ENCODE measurements around the gene ERC1.

The ERC1 gene

DNA sequence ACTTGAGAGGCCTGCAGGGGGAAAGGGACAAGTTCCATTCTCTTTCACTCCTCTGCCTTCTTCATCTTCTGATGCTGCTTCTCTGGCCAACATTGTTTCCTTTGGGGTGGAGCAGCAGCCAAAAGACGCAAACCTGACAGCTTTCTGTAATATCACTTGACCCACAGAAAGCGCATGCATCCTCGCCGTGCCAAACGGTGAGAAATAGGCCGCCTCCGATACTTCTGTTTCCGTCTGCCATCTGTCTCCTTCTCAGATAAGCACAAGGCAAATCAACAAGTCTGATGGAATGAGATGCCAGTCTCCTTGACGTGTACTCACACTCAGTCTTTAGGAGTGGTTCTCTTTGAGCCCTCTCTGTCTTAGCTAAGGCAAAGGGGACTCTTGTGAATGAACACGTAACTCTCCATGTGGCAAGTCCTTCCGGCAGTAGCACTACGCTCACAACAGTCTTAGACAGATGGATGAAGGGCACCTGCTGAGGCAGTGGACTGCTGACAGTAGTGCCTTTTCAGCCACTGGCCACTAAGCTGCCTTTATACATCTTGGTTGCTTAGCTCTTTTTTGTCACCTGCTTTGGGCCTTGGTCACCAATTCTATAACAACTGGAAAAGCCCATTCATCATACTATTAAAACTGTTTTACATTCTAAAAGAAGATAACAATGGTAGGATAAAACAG, 389.3 kb downstream of the ERC1 start:
- Mint-ChIP-seq H3K4me1 (no peaks in the 10 kb centered on the region), H3K27me3 (no peaks in the 10 kb centered on the region), H3K4me3 (no peak overlapping the region), H3K9me3 (no peaks in the 10 kb centered on the region), H3K36me3 (no peaks in the 10 kb centered on the region), H3K27ac (no peak overlapping the region)
- DNase-seq: no peak
- CTCF ChIA-PET: no interaction called here

- Mint-ChIP-seq H3K4me1 (no peaks in the 10 kb centered on the region), H3K4me3 (no peak overlapping the region), H3K36me3 (no peaks in the 10 kb centered on the region), H3K27ac (no peak overlapping the region), H3K9me3 (no peaks in the 10 kb centered on the region), H3K27me3 (no peaks in the 10 kb centered on the region)
- DNase-seq: no peak
- CTCF ChIA-PET: no interaction called here
Observed at GRCh38 chr12:1382151-1382550, 391.1 kb downstream of the ERC1 start.

DNA sequence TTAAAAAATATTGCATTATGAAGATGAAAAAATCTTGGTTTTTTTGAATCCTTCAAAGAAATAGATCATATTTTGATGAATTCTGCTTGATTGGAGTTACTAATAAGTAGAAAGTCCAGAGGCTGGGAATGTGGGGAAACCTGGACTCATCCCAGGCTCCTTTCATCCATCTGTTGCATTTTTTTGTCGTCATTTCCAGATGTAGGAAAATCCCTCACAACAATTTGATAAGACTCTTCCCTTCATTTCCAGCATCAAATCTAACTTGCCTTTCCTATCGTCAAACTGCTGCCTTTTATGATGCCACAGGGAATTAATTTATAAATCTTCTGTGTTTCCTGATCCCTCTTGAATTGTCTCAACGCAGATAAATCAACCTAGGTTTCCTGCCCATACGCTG, 391.8 kb downstream of the ERC1 start:
- H3K27ac Mint-ChIP-seq: no peak overlapping the region
- CTCF ChIA-PET: no interaction called here
- no peaks in the 10 kb centered on the region for H3K9me3 Mint-ChIP-seq
- H3K27me3 Mint-ChIP-seq: no peaks in the 10 kb centered on the region
- DNase-seq: no peak
- no peak overlapping the region for H3K4me3 Mint-ChIP-seq
- H3K36me3 Mint-ChIP-seq: no peaks in the 10 kb centered on the region
- H3K4me1 Mint-ChIP-seq: no peaks in the 10 kb centered on the region

DNA sequence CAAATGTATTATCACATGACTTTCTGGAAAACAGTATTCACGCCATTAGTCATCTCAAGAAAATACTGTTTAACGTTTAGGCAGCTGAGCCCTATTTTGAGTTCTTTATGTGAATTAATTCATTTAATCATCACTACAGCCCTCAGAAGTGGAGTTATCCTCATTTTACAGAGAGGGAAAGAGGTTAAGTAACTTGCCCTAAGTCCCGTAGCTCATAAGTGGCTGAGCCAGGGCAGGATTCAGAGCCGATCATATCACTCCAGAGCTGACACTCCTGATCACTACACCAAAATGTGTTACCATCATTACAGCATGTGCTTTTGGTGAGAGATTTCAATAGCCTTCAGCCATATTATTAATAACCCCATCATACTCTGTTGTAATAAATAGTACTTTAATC, 392.7 kb downstream of the ERC1 start:
- no peaks in the 10 kb centered on the region for H3K4me1 Mint-ChIP-seq
- H3K27ac Mint-ChIP-seq: no peak overlapping the region
- CTCF ChIA-PET: no interaction called here
- no peaks in the 10 kb centered on the region for H3K9me3 Mint-ChIP-seq
- no peaks in the 10 kb centered on the region for H3K36me3 Mint-ChIP-seq
- DNase-seq: no peak
- no peaks in the 10 kb centered on the region for H3K27me3 Mint-ChIP-seq
- H3K4me3 Mint-ChIP-seq: no peak overlapping the region

GRCh38 chr12:1384910-1385309, 393.9 kb downstream of the ERC1 start:
- CTCF ChIA-PET: no interaction called here
- no peak for DNase-seq
- H3K4me1 Mint-ChIP-seq: no peaks in the 10 kb centered on the region
- H3K36me3 Mint-ChIP-seq: no peaks in the 10 kb centered on the region
- no peaks in the 10 kb centered on the region for H3K9me3 Mint-ChIP-seq
- H3K27me3 Mint-ChIP-seq: no peaks in the 10 kb centered on the region
- H3K27ac Mint-ChIP-seq: no peak overlapping the region
- no peak overlapping the region for H3K4me3 Mint-ChIP-seq

DNA sequence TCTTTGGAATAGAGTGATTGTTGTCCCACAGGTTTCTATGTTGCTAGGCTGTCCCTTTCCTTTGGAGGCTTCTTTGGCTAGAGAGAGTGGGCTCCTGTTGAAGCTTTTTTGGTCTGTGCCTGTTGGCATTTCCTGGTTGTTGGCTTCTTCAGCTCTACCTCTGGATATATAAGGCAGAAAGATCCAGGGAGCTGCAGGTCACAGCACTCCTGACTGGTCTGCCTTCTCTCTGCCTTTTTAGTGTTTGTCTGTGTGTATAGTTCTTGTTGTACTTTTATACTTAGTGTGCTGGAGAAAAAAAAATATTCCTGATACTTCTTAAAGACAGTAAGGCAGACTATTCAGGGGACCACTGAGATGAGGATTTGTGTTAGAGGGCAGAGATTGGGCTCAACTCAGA, 400.7 kb downstream of the ERC1 start:
- H3K27me3 Mint-ChIP-seq: no peaks in the 10 kb centered on the region
- H3K9me3 Mint-ChIP-seq: peaks cover 6% of the 10 kb centered on the region
- H3K36me3 Mint-ChIP-seq: peaks cover 11% of the 10 kb centered on the region
- H3K4me3 Mint-ChIP-seq: no peak overlapping the region
- CTCF ChIA-PET: no interaction called here
- no peak overlapping the region for H3K27ac Mint-ChIP-seq
- H3K4me1 Mint-ChIP-seq: no peaks in the 10 kb centered on the region
- DNase-seq: no peak

DNA sequence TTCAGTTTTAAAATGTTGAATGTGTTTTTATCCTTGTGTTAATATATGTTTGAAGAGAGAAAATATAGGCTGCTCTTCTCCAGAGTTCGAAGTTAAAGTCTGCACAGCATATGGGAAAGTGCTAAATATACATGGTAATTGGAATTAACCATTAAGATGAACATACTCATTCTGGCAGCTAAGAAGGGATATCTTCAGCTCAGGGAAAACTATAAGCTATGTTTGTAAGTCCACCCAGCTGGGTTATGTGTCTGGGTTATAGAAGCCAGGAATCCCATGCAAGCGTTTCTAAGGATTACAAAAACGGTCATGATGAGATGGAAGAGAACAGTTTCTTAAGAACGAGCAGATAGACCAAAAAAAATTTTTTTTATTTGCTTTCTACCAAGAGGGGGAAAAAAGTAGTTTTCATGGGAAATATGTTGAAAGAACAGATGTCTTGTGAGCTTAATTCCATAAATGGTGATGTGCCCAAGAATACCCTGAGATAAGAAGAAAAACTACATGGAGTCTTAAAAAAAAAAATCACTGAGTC, 404.5 kb downstream of the ERC1 start:
- peaks cover 11% of the 10 kb centered on the region for H3K36me3 Mint-ChIP-seq
- H3K27me3 Mint-ChIP-seq: no peaks in the 10 kb centered on the region
- H3K27ac Mint-ChIP-seq: no peak overlapping the region
- H3K4me3 Mint-ChIP-seq: no peak overlapping the region
- peaks cover 6% of the 10 kb centered on the region for H3K9me3 Mint-ChIP-seq
- H3K4me1 Mint-ChIP-seq: no peaks in the 10 kb centered on the region
- no peak for DNase-seq
- CTCF ChIA-PET: no interaction called here

GRCh38 chr12:1398673-1399072, 407.6 kb downstream of the ERC1 start:
- DNase-seq: no peak
- Mint-ChIP-seq H3K4me1 (no peaks in the 10 kb centered on the region), H3K9me3 (no peaks in the 10 kb centered on the region), H3K27ac (no peak overlapping the region), H3K4me3 (no peak overlapping the region), H3K27me3 (no peaks in the 10 kb centered on the region), H3K36me3 (peaks cover 4% of the 10 kb centered on the region)
- CTCF ChIA-PET: no interaction called here

DNA sequence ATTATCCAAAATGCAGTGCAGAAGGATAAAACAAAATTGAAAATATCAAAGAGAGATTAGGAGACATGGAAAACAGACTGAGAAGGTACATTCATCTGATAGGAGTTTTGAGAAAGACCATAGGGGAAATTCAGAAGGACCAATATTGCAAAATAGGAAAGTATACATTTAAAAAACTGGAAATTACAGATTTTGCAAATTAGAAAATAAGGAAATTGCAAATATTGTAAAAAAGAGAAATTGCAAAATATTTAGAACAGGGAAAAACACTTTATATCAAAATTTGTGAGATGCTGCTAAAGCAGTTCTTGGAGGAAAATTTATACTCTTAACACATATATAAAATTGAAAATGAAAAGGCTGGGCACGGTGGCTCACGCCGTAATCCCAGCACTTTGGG, 410.9 kb downstream of the ERC1 start:
- no peak overlapping the region for H3K4me3 Mint-ChIP-seq
- DNase-seq: no peak

DNA sequence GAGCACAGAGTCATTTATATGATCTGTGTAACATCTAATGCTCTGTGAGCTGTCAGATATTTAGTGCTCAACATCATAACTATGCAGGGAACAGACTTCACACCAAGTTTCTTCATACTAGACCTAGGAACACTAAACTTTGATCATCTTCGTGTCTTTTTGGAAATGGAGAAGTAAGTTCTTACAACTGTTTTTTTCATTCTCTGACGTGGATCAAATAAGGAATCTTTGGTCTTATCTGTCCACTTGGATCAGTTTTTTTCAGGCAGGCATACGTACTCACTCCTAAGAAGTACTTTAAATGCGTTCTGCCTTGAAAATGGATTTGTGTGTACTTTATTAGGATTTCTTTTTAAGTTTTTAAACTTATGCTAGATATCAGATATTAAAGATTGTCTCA, 412.4 kb downstream of the ERC1 start:
- Mint-ChIP-seq H3K27ac (no peak overlapping the region), H3K27me3 (no peaks in the 10 kb centered on the region), H3K4me3 (no peak overlapping the region), H3K9me3 (no peaks in the 10 kb centered on the region), H3K36me3 (no peaks in the 10 kb centered on the region), H3K4me1 (no peaks in the 10 kb centered on the region)
- CTCF ChIA-PET: no interaction called here
- no peak for DNase-seq

More for the DNA sequence above, 410.9 kb downstream of the ERC1 start:
- Mint-ChIP-seq H3K4me1 (no peaks in the 10 kb centered on the region), H3K27me3 (no peaks in the 10 kb centered on the region), H3K9me3 (no peaks in the 10 kb centered on the region), H3K27ac (no peak overlapping the region), H3K36me3 (no peaks in the 10 kb centered on the region)
- CTCF ChIA-PET: no interaction called here

DNA sequence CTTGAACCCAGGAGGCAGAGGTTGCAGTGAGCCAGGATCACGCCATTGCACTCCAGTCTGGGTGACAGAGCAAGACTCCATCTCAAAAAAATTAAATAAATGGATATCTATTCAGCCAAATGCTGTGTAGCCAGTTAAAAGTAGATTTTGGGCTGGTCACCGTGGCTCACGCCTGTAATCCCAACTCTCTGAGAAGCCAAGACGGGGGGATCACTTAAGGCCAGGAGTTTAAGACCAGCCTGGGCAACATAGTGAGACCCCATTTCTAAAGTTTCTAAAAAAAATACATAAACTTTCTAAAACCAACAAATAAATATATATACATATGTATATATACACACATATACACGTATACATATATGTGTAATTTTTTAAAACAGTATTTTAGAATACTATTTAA, 414.6 kb downstream of the ERC1 start:
- H3K27me3 Mint-ChIP-seq: no peaks in the 10 kb centered on the region
- CTCF ChIA-PET: no interaction called here
- no peaks in the 10 kb centered on the region for H3K4me1 Mint-ChIP-seq
- no peak overlapping the region for H3K27ac Mint-ChIP-seq
- DNase-seq: no peak
- no peaks in the 10 kb centered on the region for H3K9me3 Mint-ChIP-seq
- no peak overlapping the region for H3K4me3 Mint-ChIP-seq
- H3K36me3 Mint-ChIP-seq: peaks cover 6% of the 10 kb centered on the region

GRCh38 chr12:1410794-1411193, 419.8 kb downstream of the ERC1 start:
- no peak overlapping the region for H3K27ac Mint-ChIP-seq
- CTCF ChIA-PET: no interaction called here
- no peaks in the 10 kb centered on the region for H3K9me3 Mint-ChIP-seq
- no peaks in the 10 kb centered on the region for H3K27me3 Mint-ChIP-seq
- H3K36me3 Mint-ChIP-seq: peaks cover 6% of the 10 kb centered on the region
- no peaks in the 10 kb centered on the region for H3K4me1 Mint-ChIP-seq
- no peak overlapping the region for H3K4me3 Mint-ChIP-seq
- DNase-seq: no peak

- no peaks in the 10 kb centered on the region for H3K4me1 Mint-ChIP-seq
- H3K27me3 Mint-ChIP-seq: no peaks in the 10 kb centered on the region
- no peak overlapping the region for H3K4me3 Mint-ChIP-seq
- H3K27ac Mint-ChIP-seq: no peak overlapping the region
- H3K9me3 Mint-ChIP-seq: no peaks in the 10 kb centered on the region
- no peak for DNase-seq
- H3K36me3 Mint-ChIP-seq: peaks cover 3% of the 10 kb centered on the region
- CTCF ChIA-PET: interaction anchor here (0.5 kb wide), 1 partner anchor 984 kb away, joined by 3 read pairs; no protein-coding TSS in a partner anchor
Observed at GRCh38 chr12:1413930-1414329, 422.9 kb downstream of the ERC1 start.

DNA sequence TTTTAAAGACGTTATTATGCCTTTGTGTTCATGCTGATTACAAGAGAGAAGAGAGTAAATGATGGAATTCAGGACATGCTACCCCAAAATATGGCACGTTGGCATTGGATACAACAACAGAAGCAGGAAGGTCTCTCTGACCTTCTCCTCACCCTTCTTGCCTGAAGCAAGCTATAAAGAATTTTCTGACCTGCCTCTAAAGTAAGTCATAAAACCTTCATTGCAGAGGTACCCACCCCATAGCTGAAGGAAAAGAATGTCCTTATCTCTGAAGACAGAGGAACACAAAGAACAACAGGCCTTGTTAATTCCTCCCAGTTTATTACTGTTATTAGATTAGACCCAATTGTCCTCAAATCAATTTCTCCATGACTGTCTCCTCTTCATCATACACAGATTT, 427.1 kb downstream of the ERC1 start:
- peaks cover 10% of the 10 kb centered on the region for H3K36me3 Mint-ChIP-seq
- CTCF ChIA-PET: no interaction called here
- no peak overlapping the region for H3K27ac Mint-ChIP-seq
- DNase-seq: no peak
- no peaks in the 10 kb centered on the region for H3K27me3 Mint-ChIP-seq
- no peak overlapping the region for H3K4me3 Mint-ChIP-seq
- peaks cover 2% of the 10 kb centered on the region for H3K4me1 Mint-ChIP-seq
- H3K9me3 Mint-ChIP-seq: peaks cover 13% of the 10 kb centered on the region

DNA sequence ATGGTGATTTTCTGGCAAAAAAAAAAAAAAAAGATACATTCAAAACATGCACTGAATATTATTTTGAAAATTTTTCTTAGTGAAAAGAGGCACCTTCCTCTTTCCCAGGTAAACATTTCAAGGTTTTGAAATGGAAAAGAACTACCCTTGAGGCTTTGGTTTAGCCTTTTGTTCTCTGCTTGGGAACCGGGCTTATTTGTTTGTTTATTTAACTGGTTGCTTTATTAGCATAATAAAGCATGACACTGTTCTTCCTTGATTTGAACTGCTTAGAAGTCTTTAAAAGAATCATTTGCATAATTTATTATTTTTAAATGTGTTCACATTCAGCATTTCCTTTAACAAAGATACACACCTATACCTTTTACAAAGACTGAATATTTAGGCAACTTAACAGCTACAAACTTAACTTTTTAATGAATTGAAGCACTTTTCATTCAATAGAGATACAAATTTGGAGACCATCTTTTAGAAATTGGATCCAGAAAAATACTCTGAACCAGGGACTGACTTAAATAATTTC, 428.9 kb downstream of the ERC1 start:
- Mint-ChIP-seq H3K27ac (no peak overlapping the region), H3K4me1 (peaks cover 4% of the 10 kb centered on the region), H3K4me3 (no peak overlapping the region), H3K9me3 (peaks cover 14% of the 10 kb centered on the region), H3K36me3 (peaks cover 12% of the 10 kb centered on the region), H3K27me3 (no peaks in the 10 kb centered on the region)
- CTCF ChIA-PET: no interaction called here
- DNase-seq: no peak

All from activated naive CD4-positive, alpha-beta T cell treated with anti-CD3 and anti-CD28 coated beads, Interleukin-2, amount 10 ng/mL, durations not matched to agents 7 days and 5 days (primary cell).